NCI-H460 (cell line): ENCODE measurements around the gene FLNC. TPM values are rescaled to one million over a fixed set of nuclear protein-coding genes. Genes with fewer than 3 reads are reported as not detected.
A peak's percentile ranks its signal among the peaks of the same experiment; 100 is the strongest.

ENCODE experiments used
- DNase-seq: peaks from one replicate; pipeline ENCODE4 v3.0.0-alpha.2; 2016; ENCODE audit warnings: low read depth; ENCODE audit errors: extremely low read depth
- total RNA-seq: library from RNA; depleted of rRNA; stranded (reverse); fragments of >200 nt; shearing (Covaris generic); gene quantifications from 2 replicates; pipeline ENCODE4 v1.2.3, GENCODE V29; 2014

The FLNC gene
- total RNA-seq, 1 experiment from 2014 or later: 0.57 TPM

DNA sequence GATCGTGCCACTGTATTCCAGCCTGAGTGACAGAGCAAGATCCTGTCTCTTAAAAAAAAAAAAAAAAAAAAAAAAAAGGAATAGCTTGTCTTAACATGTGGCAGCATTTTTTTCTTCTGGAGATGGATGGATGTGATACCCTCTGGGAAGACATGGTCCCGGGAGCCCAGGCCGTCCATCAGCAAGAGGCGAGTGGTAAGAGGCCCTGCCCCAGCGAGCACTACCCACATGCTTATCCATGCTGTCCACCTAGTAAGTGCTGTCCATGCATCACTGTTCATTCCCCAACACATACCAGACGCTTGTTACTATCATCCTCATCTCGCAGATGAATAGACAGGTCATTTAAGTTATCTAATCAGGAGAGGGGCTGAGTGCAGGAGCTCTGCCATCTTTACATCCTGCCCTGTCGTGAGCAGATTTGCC lies 45.3 kb downstream of the FLNC start:
- no peak for DNase-seq

DNA sequence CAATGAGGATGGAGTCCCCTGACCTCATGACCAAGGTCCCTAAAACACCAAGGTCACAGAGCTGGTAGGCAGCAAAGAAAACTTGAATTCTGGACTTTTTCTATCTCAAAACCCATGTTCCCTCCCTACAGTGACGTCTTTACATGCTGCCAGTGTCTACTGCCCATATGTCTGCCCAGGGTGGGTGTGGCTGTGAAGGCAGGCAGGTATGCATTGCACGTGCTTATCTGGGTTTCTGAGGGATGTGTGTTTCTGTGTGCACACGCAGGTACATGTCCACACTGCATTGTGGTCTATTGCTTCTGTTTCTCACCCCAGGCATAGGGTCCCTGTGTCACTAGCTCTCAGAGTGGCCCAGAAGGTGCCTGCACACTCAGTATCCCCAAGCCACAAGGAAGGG lies 45.9 kb downstream of the FLNC start:
- no peak for DNase-seq

DNA sequence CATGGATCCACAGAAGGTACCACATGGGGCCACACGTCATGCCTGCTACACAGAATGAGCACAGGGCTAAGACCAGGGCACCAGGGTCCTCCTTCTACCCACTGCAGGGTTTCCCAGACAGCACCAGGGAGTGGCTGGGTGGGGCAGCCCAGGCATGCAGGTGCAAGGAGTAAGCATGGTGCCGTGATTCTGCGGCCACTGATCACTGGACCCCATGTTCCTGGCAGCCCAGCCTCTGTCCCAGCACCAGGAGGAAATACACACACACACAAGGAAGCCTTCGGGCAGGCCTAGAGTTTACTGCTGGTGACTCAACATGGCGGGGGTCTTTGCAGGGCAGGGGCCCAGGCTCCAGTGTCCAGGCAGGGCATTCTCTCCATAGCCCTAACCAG lies 46.4 kb downstream of the FLNC start:
- DNase-seq: no peak

DNA sequence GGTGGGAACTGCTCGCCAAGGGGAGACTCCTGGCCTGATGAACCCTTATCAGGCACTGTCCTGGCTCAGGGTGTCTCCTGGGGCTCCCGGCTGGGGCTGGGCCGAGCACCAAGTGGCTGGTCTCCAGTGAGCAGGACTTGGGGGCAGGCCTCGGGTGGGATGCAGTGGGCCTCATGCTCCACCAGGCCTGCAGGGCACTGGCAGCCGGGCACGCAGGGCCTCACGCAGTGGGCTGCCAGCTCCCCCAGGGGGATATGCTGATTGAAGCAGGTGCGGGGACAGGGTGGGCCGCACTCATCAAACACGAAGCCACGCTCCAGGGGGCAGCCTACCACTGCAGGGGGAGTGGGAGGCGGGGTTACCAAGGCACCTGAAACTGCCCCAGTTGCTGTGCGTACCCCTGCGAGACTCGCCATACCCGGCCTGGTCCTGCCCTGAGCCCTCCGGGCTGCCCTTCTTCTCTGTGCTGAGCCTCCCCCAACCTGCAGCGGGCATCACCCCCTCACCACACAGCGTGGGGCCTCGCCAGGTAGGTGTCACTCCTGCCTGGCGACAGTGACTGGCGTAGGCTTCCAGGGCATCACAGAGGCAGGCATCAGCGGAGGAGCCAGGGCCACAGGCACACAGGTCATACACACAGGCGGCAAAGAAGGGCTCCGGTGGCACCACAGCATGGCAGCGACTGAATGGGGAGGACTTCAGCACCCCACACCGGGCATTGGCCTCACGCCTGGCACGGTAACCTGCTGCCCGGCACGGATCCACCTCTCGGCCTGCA lies 47.0 kb downstream of the FLNC start:
- no peak for DNase-seq

DNA sequence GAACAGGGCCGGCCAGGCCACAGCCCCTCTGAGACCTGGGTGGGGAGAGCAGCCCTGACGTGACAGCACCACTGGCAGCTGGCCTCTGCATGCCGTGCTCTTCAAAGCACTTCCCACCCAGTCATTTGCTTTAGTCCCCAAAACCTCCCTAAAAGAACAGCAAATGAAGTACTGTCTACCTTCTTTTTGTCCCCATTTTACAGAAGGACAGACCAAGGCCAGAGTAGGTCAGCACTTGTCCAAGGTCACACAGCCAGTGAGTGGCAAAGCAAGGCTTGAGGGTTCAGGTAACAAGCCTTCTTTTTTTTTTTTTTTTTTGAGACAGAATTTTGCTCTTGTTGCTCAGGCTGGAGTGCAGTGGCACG lies 47.5 kb downstream of the FLNC start:
- DNase-seq: no peak

DNA sequence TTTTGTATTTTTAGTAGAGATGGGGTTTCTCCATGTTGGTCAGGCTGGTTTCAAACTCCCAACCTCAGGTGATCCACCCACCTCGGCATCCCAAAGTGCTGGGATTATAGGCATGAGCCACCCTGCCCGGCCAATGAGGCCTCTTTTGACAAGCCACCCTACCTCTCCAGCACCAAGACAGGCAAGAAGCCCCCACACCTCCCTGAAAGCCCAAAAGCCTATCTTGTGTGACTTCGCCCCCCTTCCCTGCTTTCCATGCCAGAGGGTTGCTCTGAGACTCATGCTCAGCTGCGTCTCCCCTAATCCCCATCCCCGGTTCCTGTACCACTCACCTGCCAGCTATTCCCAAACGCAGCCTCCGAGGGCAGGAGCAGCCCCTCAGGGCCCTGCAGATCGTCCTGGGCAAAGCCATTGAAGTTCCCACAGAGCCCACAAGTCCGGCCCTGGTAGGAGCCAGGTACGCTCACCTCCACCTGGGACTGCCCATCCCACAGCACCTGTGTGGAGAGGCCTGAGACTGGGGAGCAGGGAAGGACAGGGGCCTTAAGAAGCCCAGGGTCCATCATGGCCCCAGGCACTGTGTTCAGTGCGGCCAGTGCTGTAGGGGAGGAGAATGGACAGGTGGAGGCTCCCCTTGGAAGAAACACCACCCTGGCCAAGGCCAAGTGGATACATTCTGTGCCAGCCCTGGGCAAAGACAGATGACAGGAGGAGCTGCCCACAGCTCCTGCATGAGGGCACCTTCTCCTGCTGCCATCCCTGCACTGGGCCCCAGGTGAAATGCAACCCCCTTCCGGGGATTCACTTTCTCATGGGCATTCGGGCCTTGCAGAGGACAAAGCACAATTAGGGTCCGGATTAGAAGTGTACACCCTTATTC lies 48.3 kb downstream of the FLNC start:
- DNase-seq: no peak

DNA sequence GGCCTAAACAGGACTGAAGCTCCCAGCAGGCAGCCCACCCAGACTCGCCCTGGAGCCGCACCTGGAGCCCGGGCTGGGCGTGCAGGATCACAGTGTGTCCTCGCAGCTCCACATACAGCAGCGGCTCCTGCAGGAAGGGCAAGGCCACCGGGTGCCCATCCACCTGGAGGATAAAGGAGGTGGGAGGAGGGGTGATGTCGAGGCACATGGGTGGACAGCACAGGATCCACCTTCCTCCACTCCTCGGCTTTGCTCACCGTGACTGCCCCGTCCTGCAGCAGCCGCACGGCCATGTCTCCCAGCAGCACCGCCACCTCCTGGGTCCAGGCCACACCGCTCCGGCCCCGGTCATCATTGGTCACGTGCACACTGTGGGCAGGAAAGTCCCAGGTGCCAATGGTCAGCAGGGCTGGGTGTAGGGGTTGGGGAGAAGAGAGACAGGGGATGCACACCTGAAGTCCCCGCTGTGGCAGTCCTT lies 49.3 kb downstream of the FLNC start:
- DNase-seq: no peak

DNA sequence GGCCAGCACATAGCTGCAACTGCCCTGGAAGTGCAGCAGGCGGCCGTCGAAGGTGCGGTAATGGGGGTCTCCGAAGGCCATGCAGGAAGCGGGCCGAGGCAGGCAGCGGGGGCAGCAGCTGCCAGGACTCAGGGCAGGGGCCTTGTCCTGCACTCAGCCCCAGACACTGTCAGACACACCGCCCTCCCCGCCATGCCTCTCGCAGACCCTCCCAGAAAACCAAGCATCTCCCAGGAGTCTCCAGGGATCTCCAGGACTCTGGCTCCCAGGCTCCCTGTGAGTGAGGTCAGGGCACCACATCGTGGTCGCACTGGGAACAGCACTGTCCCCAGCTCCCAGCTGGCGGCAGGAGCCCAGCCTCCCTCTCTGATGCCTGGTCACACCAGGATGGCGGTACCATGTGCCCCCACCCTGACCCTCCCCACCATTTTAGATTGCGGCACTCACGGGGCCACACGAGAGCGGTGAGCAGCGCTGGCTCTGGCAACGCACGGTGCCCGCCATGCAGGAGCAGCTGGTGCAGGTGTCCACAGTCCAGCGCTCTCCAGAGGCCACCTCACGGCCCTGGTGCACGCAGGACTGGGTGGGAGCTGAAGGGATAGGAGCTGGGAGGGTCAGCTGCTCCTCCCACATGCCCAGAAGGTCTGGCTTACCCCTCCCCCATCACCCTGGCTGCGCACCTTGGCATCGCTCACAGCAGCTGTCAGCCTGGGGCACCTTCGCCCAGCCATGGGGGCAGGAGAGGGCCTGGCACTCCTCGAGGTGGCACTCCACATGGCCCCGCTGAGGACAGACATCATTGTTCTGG lies 49.9 kb downstream of the FLNC start:
- peak; percentile 67 for DNase-seq

DNA sequence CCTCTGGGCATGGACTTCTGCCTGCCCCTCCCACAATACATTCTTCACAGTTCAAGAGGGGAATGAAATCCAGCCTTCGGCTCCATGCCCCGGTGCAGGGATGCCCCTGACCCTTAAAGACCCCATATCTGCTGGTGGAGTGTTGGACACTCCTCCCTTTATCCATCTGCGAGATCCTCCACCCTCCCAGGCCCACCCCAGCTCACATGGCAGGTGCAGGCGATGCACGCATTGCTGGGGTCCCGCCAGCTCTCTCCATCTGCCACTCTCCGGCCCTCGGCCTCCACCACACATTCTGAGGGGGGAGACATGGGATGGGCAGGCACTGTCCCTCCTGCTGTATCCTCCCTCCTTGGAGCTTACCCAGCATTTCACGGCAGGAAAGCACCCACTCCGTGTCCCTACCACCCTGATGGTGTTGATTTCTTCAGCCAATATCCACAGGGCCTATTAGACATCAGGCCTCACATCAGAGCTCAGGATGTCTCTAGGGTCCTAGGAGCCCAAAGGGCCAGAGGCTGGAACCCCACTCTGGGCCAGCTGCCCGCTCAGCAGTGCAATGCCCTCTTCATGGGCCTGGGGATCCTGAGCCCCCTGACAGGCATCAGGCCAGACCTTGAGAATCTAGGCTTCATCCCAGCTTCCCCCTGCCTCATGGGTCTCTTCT lies 50.7 kb downstream of the FLNC start:
- no peak for DNase-seq

DNA sequence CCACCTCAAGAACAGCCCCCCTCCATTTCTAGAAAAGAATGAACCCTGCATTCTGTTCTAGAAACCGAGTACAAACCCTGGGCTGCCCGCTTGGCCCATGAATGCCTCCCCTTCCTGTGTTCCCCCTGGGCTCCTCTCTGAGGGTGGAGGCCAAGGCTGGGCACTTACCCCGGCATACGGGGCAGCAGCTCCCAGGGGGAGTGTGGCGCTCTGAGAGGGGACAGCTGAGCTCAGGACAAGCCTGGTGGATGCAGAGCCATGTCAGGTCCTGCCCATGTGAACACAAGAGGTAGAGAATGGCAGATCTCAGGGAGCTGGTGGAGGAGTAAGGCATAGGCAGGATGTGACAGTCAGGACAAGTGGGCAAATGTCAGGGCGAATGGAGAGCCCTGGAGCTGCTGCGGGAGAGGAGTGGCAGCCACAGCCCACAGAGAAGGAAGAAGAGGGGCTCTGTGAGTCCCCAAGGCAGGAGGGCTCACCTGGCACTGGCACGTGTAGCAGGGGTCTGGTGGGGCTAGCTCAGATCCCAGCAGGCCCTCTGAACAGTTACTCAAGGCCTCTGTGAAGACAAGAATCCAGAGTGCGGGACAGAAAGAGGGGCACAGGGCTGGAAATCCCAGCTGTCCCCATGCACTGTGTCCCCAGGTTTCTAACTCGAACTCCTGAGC lies 51.4 kb downstream of the FLNC start:
- DNase-seq: no peak

DNA sequence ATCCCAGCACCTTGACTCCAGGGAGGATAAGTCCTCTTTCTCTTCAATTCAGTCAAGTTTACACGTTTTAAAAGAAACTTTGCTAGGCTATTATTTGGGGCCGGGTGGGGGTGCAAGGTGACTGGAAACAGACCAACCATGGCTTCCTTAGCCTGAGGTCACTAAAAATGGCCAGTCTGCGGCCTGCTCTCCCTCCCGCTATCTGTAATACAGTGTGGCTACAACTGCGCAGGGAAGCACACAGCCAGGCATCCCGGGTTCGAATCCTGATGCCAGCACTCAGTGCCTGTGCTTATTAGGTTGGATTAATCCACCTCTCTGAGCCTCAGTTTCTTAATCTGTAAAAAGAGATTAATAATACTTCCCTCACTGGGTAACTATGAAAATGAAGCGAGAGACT lies 51.9 kb downstream of the FLNC start:
- no peak for DNase-seq

DNA sequence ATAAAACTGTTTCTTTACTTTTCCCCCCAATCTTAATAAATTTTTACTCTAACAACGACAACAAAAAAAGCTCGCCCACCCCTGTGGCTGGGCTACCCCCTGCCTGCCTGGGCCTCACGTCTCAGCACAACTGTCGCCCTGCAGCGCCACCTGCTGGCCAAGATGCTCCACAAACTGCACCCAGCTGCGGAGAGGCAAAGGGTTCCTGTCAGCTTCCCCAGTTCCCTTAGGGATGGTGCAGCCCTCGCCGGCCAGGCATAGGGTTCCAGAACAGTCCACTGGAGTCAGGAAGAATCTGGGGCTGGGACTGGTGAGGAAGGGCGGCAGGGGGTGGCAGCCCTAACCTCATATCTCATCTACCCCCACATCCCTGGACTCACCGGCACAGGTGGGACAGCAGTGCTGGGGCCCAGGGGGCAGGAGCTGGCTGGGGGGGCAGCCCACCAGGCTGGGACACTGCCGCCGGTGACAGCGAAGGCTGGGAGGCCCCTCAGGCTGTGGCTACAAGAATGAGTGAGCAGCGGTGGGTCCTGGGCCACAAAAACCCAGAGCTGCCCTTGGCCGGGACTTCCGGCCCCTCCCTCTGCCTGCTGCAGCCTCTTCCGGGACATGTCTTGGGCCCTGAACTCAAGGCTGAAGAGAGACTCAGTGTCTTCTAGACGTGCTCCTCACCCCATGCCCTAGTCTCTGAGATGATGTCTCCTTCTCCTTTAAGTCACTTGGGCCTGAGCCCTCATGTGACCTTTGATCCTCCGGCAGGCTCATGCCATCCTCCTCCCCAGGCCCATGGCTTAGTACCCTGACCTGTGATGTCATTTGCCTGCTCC lies 53.6 kb downstream of the FLNC start:
- peak; percentile 58 for DNase-seq

DNA sequence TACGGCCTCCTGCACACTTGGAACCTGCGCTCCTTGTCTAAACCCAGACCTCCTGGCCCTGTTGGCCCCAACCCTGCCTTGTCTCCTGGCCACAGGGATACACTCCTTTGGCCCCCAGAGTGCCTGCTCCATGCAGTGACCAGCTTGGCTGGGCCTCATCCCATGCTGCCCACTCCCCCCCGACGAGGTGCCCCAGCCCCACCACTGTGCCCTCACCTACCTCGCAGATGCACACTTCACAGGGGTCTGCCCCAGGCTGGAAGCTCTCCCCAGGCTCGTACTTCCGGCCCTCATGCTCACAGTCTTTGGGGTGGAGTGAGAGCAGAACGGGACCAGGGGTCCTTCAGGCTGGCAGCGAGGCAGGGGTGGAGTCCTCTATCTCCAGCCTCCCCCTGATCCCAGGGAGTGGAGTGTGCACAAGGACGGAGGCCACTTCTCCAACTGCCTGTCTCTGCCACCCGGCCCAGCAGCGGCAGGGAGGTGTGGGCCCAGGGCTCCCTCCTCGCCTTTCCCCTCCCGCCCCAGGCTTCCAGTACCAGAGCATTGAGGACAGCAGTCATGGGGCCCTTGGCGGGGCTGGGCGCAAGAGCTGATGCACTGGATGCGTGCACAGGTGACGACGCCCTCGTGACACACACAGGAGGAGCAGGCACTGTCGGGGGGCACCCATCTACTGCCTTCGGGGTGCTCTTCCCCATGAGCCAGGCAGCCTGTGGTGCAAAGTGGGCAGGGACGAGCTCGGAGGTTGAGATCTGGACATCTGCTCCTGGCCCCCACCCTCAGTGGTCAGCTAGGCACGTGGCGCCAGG lies 54.6 kb downstream of the FLNC start:
- DNase-seq: no peak

DNA sequence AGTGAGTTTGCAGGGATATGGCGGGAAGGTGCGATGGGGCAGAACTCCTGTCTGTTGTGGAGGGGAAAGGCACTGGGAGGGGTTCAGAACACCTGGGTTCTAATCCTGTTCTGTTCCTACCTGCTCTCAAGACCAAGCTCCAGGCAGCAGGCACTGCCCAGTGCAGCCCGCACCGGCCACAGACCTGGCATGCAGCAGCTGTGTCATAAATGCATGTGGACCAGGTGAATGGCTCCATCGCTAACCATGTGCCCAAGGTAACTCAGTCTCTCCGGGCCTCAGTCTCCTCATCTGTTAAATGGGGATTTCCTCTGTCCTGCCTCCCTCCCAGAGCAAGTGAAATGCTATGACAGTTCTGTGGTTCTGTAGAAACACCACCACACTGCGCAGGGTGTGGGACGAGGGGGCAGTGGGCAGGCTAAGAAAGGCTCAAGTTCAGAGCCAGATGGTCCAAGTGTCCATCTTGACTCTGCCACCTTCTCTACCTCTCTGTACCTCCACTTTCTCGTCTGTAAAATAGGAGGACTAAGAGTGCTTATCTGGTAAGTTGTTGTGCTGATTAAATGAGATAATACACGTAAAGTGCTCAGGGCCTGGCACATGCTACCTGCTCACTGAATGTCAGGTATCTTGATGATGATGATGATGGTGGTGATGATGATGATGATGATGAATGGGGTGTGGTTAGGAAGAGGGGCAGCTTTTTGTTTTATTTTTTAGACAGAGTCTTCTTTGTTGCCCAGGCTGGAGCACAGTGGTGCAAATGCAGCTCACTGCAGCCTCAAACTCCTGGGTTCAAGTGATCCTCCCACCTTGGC lies 55.4 kb downstream of the FLNC start:
- DNase-seq: no peak

DNA sequence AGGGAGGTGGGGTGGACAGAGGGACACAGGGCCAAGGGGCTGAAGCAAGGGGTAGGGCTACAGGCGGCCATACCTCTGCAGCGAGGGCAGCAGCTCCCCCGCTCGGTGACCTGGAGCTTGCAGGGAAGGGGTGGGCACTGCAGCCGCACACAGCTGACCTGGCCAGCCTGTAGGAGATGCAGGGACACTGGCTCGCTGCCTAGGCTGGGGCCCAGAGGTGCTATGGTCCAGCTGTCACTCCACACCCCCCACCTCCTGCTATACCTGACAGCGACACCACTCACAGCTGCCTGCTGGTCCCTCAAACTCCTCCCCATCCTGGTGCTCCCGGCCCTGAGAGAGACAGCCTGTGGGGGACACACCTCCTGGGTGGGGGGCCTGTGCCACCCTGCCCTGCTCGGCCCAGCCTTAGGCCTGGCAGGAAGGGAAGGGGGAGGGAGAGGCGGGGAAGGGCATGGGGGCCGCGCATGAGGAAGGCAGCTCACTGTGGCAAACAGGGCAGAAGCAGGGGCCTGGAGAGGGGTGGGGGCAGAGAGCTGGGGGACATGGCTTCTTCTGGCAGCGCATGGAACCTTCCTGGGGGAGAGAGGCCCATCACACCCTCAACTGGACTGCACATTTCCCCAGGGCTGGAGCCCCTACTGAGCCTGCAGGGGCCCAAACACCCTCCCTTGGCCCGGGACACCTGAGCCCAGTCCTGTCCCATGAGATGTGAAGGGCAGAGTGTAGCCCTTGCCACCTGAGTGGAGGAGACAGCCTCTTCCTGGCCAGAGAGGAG lies 56.4 kb downstream of the FLNC start:
- no peak for DNase-seq

DNA sequence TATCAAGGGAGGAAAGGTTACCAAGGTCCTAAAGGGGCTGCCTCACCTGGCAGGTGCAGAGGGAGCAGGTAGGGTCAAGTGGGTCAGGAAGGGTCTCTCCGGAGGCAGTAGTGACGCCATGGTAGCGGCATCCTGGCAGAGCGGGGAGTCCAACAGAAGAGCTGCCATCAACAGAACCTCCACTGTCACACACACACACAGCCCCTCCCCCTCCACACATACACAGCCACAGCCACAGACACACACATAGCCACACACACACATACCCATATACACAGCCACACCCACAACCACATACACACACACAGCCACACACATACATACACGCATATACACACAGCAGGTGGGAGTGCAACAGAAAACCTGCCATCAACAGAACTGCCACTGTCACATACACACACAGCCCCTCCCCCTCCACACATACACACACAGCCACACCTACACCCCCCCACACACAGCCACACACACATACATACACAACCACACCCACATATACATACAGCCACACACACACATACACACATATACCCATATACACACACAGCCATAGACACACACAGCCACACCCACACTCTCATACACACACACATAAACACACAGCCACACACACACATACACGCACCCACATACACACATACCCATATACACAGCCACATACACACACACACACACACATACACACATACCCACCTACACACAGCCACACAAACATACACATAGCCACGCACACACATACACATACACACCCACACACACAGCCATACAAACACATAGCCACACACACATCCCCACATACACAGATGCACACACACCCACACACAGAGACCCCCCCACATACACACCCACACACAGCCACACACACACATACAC lies 57.2 kb downstream of the FLNC start:
- no peak for DNase-seq
